NAMALWA (cell line): ENCODE measurements around the gene ELMOD1.

Experiments
- DNase-seq: peaks from one replicate; pipeline ENCODE4 v3.0.0-alpha.2; 2015; ENCODE audit warnings: low spot score

The ELMOD1 gene

DNA sequence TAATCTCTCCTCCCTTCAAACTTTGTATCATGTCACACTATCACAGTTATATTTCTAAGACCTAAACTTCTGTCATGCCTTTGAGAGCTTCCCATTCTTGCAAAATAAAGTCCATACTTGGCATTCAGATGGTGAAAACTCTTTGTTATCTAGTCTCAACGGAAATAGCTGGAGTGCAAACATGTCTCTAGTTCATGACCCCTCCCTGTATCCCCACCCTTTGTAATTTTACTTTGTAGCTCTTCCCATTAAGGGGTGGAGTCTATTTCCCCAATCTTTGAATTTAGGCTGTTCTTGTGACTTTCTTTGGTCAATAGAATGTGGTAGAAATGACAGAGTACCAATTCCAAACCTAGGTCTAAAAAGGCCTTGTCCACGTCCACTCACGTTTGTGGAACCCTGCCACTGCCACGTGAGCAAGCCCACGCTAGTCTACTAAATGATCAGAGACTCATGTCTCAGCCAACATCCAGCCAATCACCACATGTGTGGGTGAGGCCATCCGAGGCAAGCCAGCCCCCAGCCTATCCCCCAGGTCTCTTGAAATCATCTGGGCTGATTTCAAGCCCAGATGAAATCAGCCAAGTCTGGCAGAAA is 97.5 kb downstream of the ELMOD1 start:
- DNase-seq: no peak

DNA sequence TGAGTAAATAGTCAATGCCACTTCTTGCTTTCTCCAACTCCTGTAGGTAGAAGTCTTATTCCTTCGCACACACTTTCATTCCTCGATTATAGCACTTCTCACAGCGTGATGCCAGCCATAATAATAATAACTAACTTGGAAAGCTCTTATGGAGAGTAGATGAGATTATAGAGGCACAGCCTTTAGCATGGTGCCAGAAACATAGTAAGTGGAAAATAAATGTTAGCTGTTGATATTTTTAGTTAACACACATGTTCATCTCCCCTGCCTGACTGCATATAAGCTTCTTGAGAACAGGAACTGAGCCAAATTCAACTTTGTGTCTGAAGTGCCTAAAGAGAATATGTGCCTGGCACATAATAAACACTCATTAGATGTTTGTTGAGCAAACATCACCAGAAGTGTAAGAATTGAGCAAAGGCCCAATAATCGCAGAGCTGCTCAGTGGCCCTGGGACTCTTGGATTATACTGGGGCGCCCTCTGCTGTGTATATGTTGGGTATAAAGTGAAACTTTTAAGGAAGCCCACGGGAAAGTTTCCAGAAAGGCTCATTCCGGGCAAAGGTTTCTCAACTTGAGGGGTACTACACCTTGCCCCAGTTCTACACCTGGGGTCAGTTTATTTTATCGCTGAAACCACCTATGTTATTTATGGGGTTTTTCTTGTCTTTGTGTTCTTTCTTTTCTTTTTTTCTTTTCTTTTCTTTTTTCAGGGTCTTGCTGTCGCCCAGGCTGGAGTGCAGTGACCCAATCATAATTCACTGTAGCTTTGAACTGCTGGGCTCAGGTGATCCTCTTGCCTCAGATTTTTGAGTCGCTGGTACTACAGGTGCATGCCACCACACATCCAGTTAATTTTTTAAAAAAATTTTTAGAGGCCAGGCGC is 98.6 kb downstream of the ELMOD1 start:
- DNase-seq: peak; percentile 78

DNA sequence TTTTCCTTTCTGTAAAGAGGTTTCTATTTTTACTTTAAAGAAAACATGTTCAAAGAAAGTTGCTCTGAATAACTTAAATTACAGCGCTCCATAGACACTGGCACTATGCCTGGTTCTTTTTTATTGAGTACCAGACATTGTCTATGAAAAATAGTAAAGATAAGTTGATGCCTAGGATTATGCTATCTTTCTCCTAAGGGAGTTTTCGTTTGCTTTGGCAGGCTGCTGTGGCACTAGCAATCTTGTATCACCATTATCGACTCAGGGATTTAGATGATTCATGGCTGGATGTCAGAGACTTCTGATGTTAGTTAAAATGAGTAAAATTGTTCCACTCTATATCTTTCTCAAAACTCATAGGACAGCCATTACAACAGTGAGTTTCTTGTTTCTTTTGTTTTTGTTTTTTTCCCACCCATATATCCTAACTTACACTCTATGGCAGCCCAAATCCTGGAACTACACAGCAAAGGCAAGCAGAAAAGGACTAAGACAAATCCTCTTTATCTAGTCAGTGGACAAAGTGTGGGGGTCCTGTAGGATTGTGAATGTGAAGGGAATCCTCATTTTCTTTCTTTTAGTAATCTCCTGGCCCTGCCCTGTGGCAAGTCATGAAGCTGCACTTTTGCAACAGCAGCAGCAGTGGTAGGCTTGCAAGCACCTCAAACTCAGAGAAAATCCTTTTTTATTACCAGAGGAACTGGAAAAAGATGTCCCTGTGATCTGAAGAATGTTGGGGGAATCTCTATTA is 100.2 kb downstream of the ELMOD1 start:
- no peak for DNase-seq

DNA sequence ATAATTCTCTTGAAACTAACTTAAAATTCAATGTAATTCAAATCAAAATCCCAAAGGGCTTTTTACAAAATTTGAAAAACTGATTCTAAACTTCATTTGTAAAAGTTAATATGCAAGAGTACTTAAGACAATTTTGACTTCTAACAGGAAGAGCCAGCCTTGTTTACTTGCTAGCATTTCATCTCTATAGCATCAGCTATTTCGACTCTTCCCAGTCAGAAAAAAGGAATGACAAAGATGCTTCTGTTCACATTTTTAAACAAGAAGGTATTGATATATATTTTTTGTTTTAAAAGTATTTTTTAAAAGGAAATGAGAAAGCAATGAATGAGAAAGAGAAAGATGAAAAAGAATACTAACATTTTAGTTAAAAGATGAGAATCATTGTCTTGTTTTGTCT is 104.5 kb downstream of the ELMOD1 start:
- no peak for DNase-seq

DNA sequence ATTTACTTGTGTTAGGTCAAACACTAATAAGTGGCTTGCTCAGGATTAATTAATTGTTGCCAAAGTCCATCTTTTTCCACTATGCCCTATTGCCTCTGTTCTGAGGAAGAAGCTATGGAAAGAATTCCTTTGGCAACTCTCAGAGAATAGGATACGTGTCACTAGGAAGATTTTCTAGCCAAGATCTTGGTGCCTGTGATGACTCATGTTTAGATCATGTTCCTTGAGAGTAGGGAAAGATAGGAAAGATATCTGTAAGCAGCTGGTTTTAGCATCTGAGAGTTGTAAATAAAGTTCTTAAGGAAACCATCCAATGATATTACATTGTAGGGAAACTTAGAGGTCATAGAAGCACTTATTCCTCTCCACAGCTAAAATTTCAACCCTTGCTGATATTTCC is 105.2 kb downstream of the ELMOD1 start:
- DNase-seq: no peak

- no peak for DNase-seq
Measured at GRCh38 chr11:107697291-107697690, 106.3 kb downstream of the ELMOD1 start.

DNA sequence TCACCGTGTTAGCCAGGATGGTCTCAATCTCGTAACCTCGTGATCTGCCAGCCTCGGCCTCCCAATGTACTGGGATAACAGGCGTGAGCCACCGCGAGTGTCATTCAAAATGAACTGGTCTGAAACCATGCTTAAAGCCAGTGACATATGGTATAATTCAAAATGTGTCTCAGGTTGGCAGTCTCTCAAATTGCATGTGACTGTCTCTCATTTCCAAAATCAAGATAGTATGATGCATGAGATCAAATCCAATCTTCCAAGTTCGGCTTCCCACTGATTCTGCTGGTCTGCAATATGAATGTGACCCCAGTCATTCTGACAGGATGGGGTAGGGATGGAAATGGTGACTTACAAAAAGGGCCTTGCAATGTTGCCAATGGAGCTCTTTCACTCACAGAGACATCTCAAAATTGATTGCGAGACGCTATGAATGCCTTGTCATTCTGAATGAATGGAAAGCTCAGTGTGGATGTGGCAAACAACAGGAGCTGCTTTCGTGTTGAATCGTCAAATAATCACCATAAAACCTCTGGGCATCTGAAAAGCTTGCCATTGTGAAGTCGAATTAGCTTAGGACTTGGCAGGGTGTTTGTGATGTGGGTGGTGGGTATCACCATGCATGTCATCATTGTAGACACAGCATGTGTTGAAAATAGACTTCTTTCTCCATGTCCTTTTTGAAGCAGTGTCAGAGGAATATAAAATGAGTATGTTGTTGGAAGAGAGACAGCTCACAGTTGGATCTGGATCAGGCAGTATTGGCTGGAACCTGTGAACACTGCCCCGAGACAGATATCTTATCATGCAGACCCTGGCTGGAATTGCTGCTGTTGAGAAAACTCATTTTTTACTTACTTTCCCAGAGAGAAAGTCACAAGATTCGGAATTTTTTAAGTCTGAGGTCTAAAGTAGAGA is 108.7 kb downstream of the ELMOD1 start:
- DNase-seq: no peak

DNA sequence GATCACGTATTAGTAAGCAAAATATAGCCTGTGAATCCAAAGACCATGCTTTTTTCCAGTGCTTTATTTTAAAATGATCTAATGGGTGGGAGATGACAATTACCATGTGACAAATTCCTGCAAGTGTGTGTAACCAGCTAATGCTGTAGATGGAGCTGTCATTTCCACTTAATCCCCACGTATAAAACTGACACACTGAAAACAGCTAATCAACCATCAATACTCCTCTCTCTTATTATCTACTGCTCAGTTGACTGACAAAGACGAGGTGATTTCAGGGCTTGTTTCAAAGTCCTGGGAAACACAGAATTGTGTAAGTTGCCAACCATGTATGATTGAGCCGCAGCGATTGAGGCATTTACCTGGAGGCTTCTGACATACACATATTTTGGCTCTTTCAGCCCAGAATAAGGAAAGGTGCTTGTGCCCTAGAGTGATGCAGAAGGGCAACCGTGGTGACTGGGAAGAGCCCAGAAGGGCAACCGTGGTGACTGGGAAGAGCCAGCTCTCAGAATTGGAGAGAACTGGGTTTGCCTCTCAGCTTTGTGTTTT is 111.2 kb downstream of the ELMOD1 start:
- no peak for DNase-seq

DNA sequence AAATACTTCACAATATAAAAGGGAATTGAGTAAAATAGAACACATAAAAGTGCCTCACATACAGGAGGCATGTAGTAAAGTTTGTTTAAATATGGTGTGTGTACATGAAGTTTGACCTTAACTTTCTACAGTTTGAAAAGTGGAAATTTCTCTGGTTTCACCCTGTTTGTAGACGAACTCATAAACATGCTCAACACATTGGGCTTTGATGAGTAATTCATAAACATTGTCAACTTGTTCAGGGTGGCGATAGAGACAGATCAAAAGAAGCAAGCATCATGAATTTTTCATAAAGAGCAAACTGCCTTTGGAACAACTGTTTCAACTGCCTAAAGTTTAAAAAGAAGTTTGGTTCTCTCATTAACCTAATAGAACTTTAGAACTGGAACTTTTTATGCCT is 111.8 kb downstream of the ELMOD1 start:
- no peak for DNase-seq

DNA sequence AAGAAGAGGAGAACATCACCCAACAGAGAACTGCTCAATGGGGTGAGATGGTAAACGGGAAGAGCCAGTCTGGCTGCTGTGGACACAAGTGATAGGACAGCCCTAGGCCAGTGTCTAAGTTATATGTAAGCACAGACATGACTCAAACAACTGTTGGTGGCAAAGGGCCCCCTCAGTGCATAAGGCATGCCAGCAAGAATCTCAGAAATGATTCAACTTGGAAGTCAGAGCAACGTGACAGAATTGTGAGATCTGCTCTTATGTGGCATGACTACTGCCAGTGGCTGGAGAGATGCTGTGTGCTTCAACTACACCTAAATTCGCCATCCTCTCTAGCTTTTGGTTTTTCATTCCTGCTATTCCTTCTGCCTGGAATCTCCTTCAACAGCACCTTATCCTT is 113.5 kb downstream of the ELMOD1 start:
- DNase-seq: no peak

GRCh38 chr11:107705027-107705426 is 114.1 kb downstream of the ELMOD1 start:
- no peak for DNase-seq

- no peak for DNase-seq
Measured at GRCh38 chr11:107706531-107706930, 115.6 kb downstream of the ELMOD1 start.

GRCh38 chr11:107707215-107707671 is 116.3 kb downstream of the ELMOD1 start:
- DNase-seq: no peak

DNA sequence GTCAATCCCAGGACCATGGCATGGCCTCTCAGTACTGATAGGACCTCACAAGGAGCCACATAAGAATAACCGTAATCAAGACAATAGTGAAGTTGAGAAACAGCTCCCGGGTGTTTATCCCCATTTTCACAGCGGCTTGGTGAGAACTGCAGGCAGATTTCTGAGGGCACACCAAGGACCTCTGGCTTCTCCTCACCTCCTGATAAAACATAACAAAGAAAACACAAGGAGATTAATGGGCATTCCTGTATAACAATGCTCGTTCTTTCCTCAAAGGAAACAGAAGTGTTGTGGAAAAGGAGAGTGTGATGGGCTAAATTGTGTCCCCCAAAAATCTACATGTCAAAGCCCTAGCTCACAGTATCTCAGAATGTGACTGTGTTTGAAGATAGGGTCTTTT is 116.9 kb downstream of the ELMOD1 start:
- DNase-seq: no peak

DNA sequence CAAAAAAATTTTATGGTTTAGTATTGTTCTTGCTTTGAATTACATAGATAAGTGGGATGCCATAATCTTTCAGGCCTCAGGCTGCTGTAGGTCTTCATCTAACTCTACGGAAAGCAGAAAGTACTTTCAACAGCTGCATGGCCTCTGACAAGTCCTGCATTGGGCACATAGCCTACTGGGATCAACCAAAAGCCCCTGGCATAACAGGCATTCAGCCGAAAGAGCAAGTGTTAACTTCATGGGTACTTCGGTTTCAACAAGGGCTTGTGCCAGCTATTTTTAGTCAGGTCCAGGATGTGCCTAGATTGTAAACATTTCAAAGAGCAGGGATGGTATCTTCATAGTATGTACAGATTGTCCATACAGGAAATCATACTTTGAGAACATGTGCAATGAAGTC is 117.8 kb downstream of the ELMOD1 start:
- DNase-seq: no peak

DNA sequence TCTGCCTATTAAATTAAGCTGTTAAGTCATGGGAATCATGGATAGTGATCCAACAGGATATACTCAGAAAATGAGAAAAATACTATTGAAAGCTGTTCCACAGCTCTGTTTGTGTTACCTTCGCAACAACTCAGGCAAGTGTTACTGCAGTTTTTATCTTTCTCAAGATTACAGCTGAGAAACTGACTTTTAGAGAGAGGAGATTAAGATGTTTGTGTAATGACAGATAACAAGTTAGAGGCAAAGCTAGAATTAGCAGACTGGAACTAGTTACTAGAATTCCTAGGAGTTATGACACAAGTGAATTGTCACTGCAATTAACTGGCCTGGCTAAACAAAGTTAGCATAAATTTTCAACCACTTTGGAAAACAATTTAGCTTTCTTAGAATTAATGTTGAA is 119.4 kb downstream of the ELMOD1 start:
- no peak for DNase-seq

DNA sequence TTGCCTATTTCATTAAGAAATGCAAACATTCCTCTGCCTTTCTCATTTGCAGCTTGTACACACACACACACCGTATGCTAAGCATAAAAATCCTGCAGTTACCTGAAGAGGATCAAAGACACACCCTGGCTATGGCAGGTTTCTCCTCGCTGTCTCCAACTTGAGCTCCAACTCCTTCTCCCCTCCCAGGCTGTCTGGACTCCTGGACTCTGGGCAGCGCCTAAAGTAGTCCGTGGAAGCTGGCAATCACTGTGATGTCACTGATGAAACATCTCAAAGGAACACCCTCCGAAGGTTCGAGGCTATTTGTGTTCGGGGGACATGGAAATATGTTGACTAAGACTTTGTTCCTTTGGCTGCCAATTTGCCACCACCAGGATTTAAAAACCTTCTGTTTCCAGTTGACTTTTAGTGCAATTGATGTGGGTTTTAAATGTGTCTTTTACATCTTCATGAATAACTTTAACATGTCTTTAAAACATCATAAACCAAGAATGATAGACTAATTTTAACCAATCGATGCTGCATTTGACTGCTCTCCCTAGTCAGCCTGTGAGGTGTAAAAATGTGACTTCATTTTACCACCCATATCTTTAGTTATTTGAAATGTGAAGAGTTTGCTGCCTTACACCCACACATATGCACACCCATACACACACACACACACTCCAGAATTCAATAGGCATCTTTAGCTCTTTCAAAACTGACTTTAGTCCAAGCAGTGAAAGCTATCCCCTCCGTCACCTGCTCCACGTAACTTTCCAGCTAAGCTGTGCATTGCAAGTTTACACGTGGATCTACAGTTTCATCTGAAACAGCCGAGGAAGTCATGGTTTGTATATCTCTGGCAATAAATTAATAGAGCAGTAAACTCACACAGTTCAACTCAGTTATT is 121.2 kb downstream of the ELMOD1 start, which contains the start of gene SLN:
TSS of gene SLN (minus strand) at position 196 of the 895 bp plus-strand sequence.
- DNase-seq: no peak

DNA sequence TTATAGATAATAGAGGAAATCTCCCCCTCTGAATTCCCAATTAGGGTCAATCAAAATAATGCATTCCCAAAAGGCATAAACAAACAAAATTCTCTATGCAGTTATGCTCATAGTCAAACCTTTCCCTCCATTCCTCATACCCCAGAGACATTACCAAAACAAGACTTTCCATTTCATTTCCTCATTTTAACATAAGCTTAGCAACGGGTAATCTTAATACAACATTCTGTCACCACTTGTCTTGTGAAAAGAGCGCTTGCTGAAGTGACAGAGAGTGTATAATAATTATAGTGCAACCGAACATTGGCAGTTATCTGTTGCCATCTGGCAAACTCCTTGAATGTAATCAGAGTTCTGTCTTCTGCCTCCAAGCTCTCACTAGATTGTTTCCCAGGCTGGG is 122.1 kb downstream of the ELMOD1 start:
- DNase-seq: no peak
